Measurements from ENCODE around the gene HRH3. TPM values are rescaled to one million over a fixed set of nuclear protein-coding genes. Genes with fewer than 3 reads are reported as not detected.

Gene HRH3
- total RNA-seq, 5 donors from 2014 or later (not counting 1 experiment from before 2014, with no cell fraction given) = not detected

GRCh38 chr20:62208795-62209755 is 11.0 kb downstream of the HRH3 start:
- Histone ChIP-seq H3K9me3 (no peaks in the 10 kb centered on the region), H3K36me3 (ENCODE audit: control insufficient read depth in 2 of 2, extremely low read depth in 1 of 2, insufficient read depth in 1 of 2, low read length in 1 of 2) (peaks cover 0 to 4% of the 10 kb centered on the region in 2 donors), H3K27me3 (replicated peaks in 1 of 2; ENCODE audit: control insufficient read depth in 2 of 2, extremely low read depth in 1 of 2, insufficient read depth in 2 of 2, low read length in 1 of 2) (peaks cover 0 to 43% of the 10 kb centered on the region in 2 experiments), H3K4me3 (ENCODE audit: control insufficient read depth in 1 of 2, extremely low read depth in 1 of 2, low read length in 1 of 2) (no peak overlapping the region), H3K27ac (ENCODE audit: low read length) (no peak overlapping the region), H3K4me1 (ENCODE audit: control insufficient read depth in 1 of 2, extremely low read depth in 1 of 2, insufficient read depth in 2 of 2, low read length in 2 of 2) (no peaks in the 10 kb centered on the region)
- peaks cover 4% of the 10 kb centered on the region for H3K36me3 Mint-ChIP-seq
- H3K4me1 Mint-ChIP-seq = no peaks in the 10 kb centered on the region
- no peak for DNase-seq
- no peak for ATAC-seq (replicated peaks in 1 of 4)
- 65% methylated on average over 23 of the region's 27 CpGs for WGBS (ENCODE audit: insufficient coverage)
- H3K27ac Mint-ChIP-seq = no peak overlapping the region
- H3K9me3 Mint-ChIP-seq = no peaks in the 10 kb centered on the region
- no peak overlapping the region for H3K4me3 Mint-ChIP-seq
- CTCF ChIA-PET = no interaction called here
- H3K27me3 Mint-ChIP-seq = peaks cover 4 to 14% of the 10 kb centered on the region in 2 donors
- POLR2A ChIA-PET = no interaction called here

DNA sequence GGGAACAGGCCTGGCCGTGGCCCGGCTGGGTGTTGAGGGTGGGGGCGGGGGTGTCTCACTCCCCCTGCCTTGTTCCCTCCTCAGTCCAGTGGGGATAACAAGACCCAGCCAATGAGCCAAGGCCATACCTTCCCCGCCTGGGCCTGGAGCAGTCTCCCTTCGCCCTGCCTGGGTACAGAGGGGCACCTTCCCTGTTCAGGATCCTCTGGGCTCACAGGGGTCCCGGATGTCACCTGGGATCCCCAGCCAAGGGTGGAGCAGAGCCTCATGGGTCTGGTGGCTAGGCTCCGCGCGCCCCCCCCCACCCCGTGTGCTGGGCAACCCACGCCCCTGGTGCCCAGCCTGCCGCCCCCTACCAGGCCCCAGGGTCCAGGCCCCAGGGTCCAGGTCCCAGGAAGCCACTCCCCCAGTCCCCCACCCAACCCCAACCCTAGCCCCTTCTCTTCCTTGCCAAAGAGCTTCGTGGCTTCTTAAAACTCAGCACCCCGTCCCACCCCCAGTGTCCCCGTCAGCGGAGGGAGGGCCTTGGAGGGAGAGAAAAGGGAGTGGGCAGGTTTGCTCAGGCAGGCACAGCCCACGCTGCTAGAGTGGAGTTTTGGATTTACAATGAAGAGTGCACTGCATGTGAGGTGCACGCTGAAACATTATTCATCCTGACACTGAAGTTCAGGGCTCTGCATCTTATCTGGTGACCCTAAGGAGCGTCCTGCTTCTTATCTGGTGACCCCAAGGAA is 11.8 kb downstream of the HRH3 start:
- Mint-ChIP-seq H3K27ac (no peak overlapping the region), H3K9me3 (no peaks in the 10 kb centered on the region), H3K4me1 (no peaks in the 10 kb centered on the region), H3K4me3 (no peak overlapping the region), H3K36me3 (peaks cover 8% of the 10 kb centered on the region), H3K27me3 (peaks cover 4 to 11% of the 10 kb centered on the region in 2 donors)
- CTCF ChIA-PET = no interaction called here
- peaks cover 0 to 38% of the 10 kb centered on the region in 2 experiments for H3K27me3 ChIP-seq (replicated peaks in 1 of 2; ENCODE audit: control insufficient read depth in 2 of 2, extremely low read depth in 1 of 2, insufficient read depth in 2 of 2, low read length in 1 of 2)
- no peak overlapping the region for H3K4me3 ChIP-seq (ENCODE audit: control insufficient read depth in 1 of 2, extremely low read depth in 1 of 2, low read length in 1 of 2)
- no peaks in the 10 kb centered on the region for H3K4me1 ChIP-seq (ENCODE audit: control insufficient read depth in 1 of 2, extremely low read depth in 1 of 2, insufficient read depth in 2 of 2, low read length in 2 of 2)
- H3K36me3 ChIP-seq (ENCODE audit: control insufficient read depth in 2 of 2, extremely low read depth in 1 of 2, insufficient read depth in 1 of 2, low read length in 1 of 2) = peaks cover 3 to 4% of the 10 kb centered on the region in 2 donors
- ATAC-seq (replicated peaks in 1 of 4) = no peak
- WGBS (ENCODE audit: insufficient coverage) = 95% methylated on average over 10 of the region's 19 CpGs
- no peak overlapping the region for H3K27ac ChIP-seq (ENCODE audit: low read length)
- no peaks in the 10 kb centered on the region for H3K9me3 ChIP-seq
- POLR2A ChIA-PET = no interaction called here
- no peak for DNase-seq

DNA sequence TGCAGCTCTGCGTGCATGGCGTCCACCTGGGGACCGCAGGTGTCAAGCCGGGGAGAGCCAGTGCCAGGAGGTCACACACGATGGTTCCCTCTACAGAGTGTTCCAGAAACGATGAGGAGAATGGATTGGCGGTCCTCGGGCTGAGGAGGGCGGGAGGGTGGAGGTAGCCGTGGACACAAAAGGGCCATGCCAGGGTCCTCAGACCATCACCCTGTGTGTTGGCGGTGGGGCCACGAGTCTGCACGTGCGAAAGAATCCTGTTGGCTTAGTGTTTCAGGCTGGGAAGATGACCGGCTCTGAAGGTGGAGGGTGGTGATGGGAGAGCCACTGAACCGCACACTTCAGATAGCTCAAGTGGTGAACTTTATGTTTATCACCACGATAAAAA is 13.7 kb downstream of the HRH3 start:
- ATAC-seq (replicated peaks in 1 of 4) = no peak
- Histone ChIP-seq H3K27me3 (replicated peaks in 1 of 2; ENCODE audit: control insufficient read depth in 2 of 2, extremely low read depth in 1 of 2, insufficient read depth in 2 of 2, low read length in 1 of 2) (peaks cover 0 to 25% of the 10 kb centered on the region in 2 experiments), H3K4me1 (ENCODE audit: control insufficient read depth in 1 of 2, extremely low read depth in 1 of 2, insufficient read depth in 2 of 2, low read length in 2 of 2) (no peaks in the 10 kb centered on the region), H3K36me3 (ENCODE audit: control insufficient read depth in 2 of 2, extremely low read depth in 1 of 2, insufficient read depth in 1 of 2, low read length in 1 of 2) (peaks cover 7 to 14% of the 10 kb centered on the region in 2 donors), H3K4me3 (ENCODE audit: control insufficient read depth in 1 of 2, extremely low read depth in 1 of 2, low read length in 1 of 2) (no peak overlapping the region), H3K27ac (ENCODE audit: low read length) (no peak overlapping the region), H3K9me3 (no peaks in the 10 kb centered on the region)
- Mint-ChIP-seq H3K9me3 (no peaks in the 10 kb centered on the region), H3K27ac (no peak overlapping the region), H3K4me1 (no peaks in the 10 kb centered on the region), H3K36me3 (peaks cover 19% of the 10 kb centered on the region), H3K4me3 (no peak overlapping the region), H3K27me3 (peaks cover 0 to 4% of the 10 kb centered on the region in 2 donors)
- CTCF ChIA-PET = no interaction called here
- 94% methylated on average over 17 of the region's 17 CpGs for WGBS (ENCODE audit: insufficient coverage)
- no peak for DNase-seq
- POLR2A ChIA-PET = no interaction called here

- ChIA-PET POLR2A (no interaction called here), CTCF (no interaction called here)
- peaks cover 0 to 19% of the 10 kb centered on the region in 2 experiments for H3K27me3 ChIP-seq (replicated peaks in 1 of 2; ENCODE audit: control insufficient read depth in 2 of 2, extremely low read depth in 1 of 2, insufficient read depth in 2 of 2, low read length in 1 of 2)
- Mint-ChIP-seq H3K27me3 (peaks cover 0 to 4% of the 10 kb centered on the region in 2 donors), H3K4me3 (no peak overlapping the region), H3K27ac (no peak overlapping the region), H3K9me3 (no peaks in the 10 kb centered on the region), H3K36me3 (peaks cover 20% of the 10 kb centered on the region), H3K4me1 (no peaks in the 10 kb centered on the region)
- no peak overlapping the region for H3K4me3 ChIP-seq (ENCODE audit: control insufficient read depth in 1 of 2, extremely low read depth in 1 of 2, low read length in 1 of 2)
- no peaks in the 10 kb centered on the region for H3K4me1 ChIP-seq (ENCODE audit: control insufficient read depth in 1 of 2, extremely low read depth in 1 of 2, insufficient read depth in 2 of 2, low read length in 2 of 2)
- no peak for ATAC-seq (replicated peaks in 1 of 4)
- H3K36me3 ChIP-seq (ENCODE audit: control insufficient read depth in 2 of 2, extremely low read depth in 1 of 2, insufficient read depth in 1 of 2, low read length in 1 of 2) = peaks cover 7 to 20% of the 10 kb centered on the region in 2 donors
- no peaks in the 10 kb centered on the region for H3K9me3 ChIP-seq
- 97% methylated on average over 38 of the region's 38 CpGs for WGBS (ENCODE audit: insufficient coverage)
- DNase-seq = no peak
- H3K27ac ChIP-seq (ENCODE audit: low read length) = no peak overlapping the region
Measured at GRCh38 chr20:62205618-62206387, 14.3 kb downstream of the HRH3 start.

DNA sequence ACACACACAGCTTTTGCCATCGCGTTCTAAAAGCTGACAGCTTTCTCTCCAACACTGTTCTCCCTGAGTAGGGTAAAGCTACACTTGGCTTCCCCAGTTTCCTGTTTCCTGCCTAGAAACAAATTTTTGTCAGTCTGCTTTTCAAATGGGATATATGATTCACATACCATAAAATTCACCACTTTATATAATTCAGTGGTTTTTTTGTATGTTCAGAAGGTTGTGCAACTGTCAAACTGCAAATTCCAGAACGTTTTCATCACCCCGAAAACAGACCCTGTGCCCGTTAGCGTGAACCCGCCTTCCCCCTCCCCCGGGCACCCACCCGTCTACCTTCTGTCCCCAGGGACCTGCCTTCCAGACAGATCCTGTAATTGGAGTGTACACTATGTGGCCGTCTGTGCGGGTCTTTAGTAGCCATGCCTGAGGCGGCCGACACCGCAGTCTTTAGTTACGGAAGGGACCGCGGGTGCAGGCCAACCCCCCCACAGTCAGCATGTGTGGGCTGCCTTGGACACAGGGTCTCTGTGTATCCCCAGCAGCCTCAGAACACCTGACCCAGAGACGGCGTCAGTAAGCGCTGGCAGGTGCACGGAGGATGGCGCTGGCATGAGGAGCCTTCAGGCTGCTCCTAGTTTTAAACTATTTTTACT is 16.6 kb downstream of the HRH3 start:
- Mint-ChIP-seq H3K9me3 (no peaks in the 10 kb centered on the region), H3K4me3 (no peak overlapping the region), H3K27ac (no peak overlapping the region), H3K4me1 (no peaks in the 10 kb centered on the region), H3K27me3 (no peaks in the 10 kb centered on the region), H3K36me3 (peaks cover 39% of the 10 kb centered on the region)
- ChIA-PET POLR2A (no interaction called here), CTCF (no interaction called here)
- no peaks in the 10 kb centered on the region for H3K4me1 ChIP-seq (ENCODE audit: control insufficient read depth in 1 of 2, extremely low read depth in 1 of 2, insufficient read depth in 2 of 2, low read length in 2 of 2)
- ATAC-seq (replicated peaks in 1 of 4) (no peak), DNase-seq (no peak)
- no peak overlapping the region for H3K27ac ChIP-seq (ENCODE audit: low read length)
- H3K9me3 ChIP-seq = no peaks in the 10 kb centered on the region
- no peaks in the 10 kb centered on the region for H3K27me3 ChIP-seq (replicated peaks in 1 of 2; ENCODE audit: control insufficient read depth in 2 of 2, extremely low read depth in 1 of 2, insufficient read depth in 2 of 2, low read length in 1 of 2)
- H3K4me3 ChIP-seq (ENCODE audit: control insufficient read depth in 1 of 2, extremely low read depth in 1 of 2, low read length in 1 of 2) = no peak overlapping the region
- 95% methylated on average over 12 of the region's 22 CpGs for WGBS (ENCODE audit: insufficient coverage)
- H3K36me3 ChIP-seq (ENCODE audit: control insufficient read depth in 2 of 2, extremely low read depth in 1 of 2, insufficient read depth in 1 of 2, low read length in 1 of 2) = peaks cover 8 to 38% of the 10 kb centered on the region in 2 donors
